ENCODE measurements around the gene TMEM19. TPM values are rescaled to one million over a fixed set of nuclear protein-coding genes. Genes with fewer than 3 reads are reported as not detected.
"Not testable (repeated sequence)": the region's sequence is repeated elsewhere in the genome, so short reads cannot be mapped to it uniquely, and the experiment has no call there.

Gene TMEM19
- polyA plus RNA-seq, 1 experiment: 23.3 TPM

GRCh38 chr12:71684081-71684480, 1.8 kb upstream of the TMEM19 start:
- Histone ChIP-seq H3K4me3 (ENCODE audit: low read depth, low read length) (no peak overlapping the region), H3K9me3 (ENCODE audit: control insufficient read depth, insufficient read depth, low read length) (no peaks in the 10 kb centered on the region), H3K27me3 (ENCODE audit: control insufficient read depth, insufficient read depth, low read length) (no peaks in the 10 kb centered on the region), H3K27ac (ENCODE audit: low read depth, low read length) (no peak overlapping the region)
- no peak for DNase-seq (ENCODE audit: low read depth, low spot score)
- ChIA-PET CTCF (interaction anchor here (1.7 to 3.8 kb wide), 3 partner anchors 20 to 63 kb away, joined by 8 to 26 read pairs (median 9); partner anchors contain the start of genes THAP2 and ZFC3H1), POLR2A (interaction anchor here (0.9 kb wide), 1 partner anchor 20 kb away, joined by 3 read pairs; the partner anchor contains the start of genes THAP2 and ZFC3H1)
- TF ChIP-seq, protein P1, sequence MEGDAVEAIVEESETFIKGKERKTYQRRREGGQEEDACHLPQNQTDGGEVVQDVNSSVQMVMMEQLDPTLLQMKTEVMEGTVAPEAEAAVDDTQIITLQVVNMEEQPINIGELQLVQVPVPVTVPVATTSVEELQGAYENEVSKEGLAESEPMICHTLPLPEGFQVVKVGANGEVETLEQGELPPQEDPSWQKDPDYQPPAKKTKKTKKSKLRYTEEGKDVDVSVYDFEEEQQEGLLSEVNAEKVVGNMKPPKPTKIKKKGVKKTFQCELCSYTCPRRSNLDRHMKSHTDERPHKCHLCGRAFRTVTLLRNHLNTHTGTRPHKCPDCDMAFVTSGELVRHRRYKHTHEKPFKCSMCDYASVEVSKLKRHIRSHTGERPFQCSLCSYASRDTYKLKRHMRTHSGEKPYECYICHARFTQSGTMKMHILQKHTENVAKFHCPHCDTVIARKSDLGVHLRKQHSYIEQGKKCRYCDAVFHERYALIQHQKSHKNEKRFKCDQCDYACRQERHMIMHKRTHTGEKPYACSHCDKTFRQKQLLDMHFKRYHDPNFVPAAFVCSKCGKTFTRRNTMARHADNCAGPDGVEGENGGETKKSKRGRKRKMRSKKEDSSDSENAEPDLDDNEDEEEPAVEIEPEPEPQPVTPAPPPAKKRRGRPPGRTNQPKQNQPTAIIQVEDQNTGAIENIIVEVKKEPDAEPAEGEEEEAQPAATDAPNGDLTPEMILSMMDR (IDR thresholded peaks at IDR 0.05; ENCODE audit: low read depth, low read length): no peak

GRCh38 chr12:71685312-71685906, 473 bp upstream of the TMEM19 start:
- Histone ChIP-seq H3K27me3 (ENCODE audit: control insufficient read depth, insufficient read depth, low read length) (no peaks in the 10 kb centered on the region), H3K9me3 (ENCODE audit: control insufficient read depth, insufficient read depth, low read length) (no peaks in the 10 kb centered on the region), H3K4me3 (ENCODE audit: low read depth, low read length) (peak overlapping the region; percentile 84), H3K27ac (ENCODE audit: low read depth, low read length) (no peak overlapping the region)
- ChIA-PET POLR2A (interaction anchor here (1.0 to 2.0 kb wide), 3 partner anchors 22 to 62 kb away, joined by 3 to 41 read pairs (median 12); partner anchors contain the start of genes THAP2 and ZFC3H1), CTCF (interaction anchor here (0.5 to 3.8 kb wide), 11 partner anchors 8 to 271 kb away, joined by 3 to 26 read pairs (median 8); partner anchors contain the start of genes RAB21, THAP2 and ZFC3H1)
- DNase-seq (ENCODE audit: low read depth, low spot score): no peak
- TF ChIP-seq, protein P1 (IDR thresholded peaks at IDR 0.05; ENCODE audit: low read depth, low read length): no peak

GRCh38 chr12:71686658-71687025, 760 bp downstream of the TMEM19 start:
- TF ChIP-seq, protein P1 (IDR thresholded peaks at IDR 0.05; ENCODE audit: low read depth, low read length): no peak
- no peak overlapping the region for H3K27ac ChIP-seq (ENCODE audit: low read depth, low read length)
- DNase-seq (ENCODE audit: low read depth, low spot score): no peak

GRCh38 chr12:71687172-71687571, 1.3 kb downstream of the TMEM19 start:
- H3K4me3 ChIP-seq (ENCODE audit: low read depth, low read length): peak overlapping the region; percentile 84
- not testable (repeated sequence) for DNase-seq (ENCODE audit: low read depth, low spot score); H3K27me3 ChIP-seq (ENCODE audit: control insufficient read depth, insufficient read depth, low read length); H3K9me3 ChIP-seq (ENCODE audit: control insufficient read depth, insufficient read depth, low read length); H3K27ac ChIP-seq (ENCODE audit: low read depth, low read length)
- ChIA-PET CTCF (interaction anchor here (1.3 to 3.8 kb wide), 5 partner anchors 19 to 67 kb away, joined by 3 to 26 read pairs (median 5); partner anchors contain the start of genes RAB21, THAP2 and ZFC3H1), POLR2A (interaction anchor here (0.7 kb wide), 1 partner anchor 23 kb away, joined by 3 read pairs; the partner anchor contains the start of genes THAP2 and ZFC3H1)

More at GRCh38 chr12:71686658-71687025, 760 bp downstream of the TMEM19 start:
- POLR2A ChIA-PET: interaction anchor here (1.0 to 2.0 kb wide), 3 partner anchors 23 to 61 kb away, joined by 3 to 41 read pairs (median 12); partner anchors contain the start of genes THAP2 and ZFC3H1
- Histone ChIP-seq H3K4me3 (ENCODE audit: low read depth, low read length) (peak overlapping the region; percentile 84), H3K27me3 (ENCODE audit: control insufficient read depth, insufficient read depth, low read length) (no peaks in the 10 kb centered on the region), H3K9me3 (ENCODE audit: control insufficient read depth, insufficient read depth, low read length) (no peaks in the 10 kb centered on the region)
- CTCF ChIA-PET: interaction anchor here (0.6 to 3.8 kb wide), 10 partner anchors 9 to 1392 kb away, joined by 3 to 26 read pairs (median 4); partner anchors contain the start of genes RAB21, THAP2 and ZFC3H1

- Histone ChIP-seq H3K4me3 (ENCODE audit: low read depth, low read length) (no peak overlapping the region), H3K9me3 (ENCODE audit: control insufficient read depth, insufficient read depth, low read length) (no peaks in the 10 kb centered on the region), H3K27ac (ENCODE audit: low read depth, low read length) (no peak overlapping the region), H3K27me3 (ENCODE audit: control insufficient read depth, insufficient read depth, low read length) (no peaks in the 10 kb centered on the region)
- TF ChIP-seq, protein P1 (IDR thresholded peaks at IDR 0.05; ENCODE audit: low read depth, low read length): no peak
- no peak for DNase-seq (ENCODE audit: low read depth, low spot score)
- ChIA-PET CTCF (no interaction called here), POLR2A (no interaction called here)
These were observed 3.2 kb downstream of the TMEM19 start for GRCh38 chr12:71688961-71689570.
